Peyer's patch (tissue), 4 donors: ENCODE data around the gene NCK2. TPM values are rescaled to one million over a fixed set of nuclear protein-coding genes. Genes with fewer than 3 reads are reported as not detected.

Experiments used
- DNase-seq, 3 donors: peaks; one replicate each; pipeline ENCODE4 v3.0.0-alpha.2; 2017 to 2019
- H3K27ac ChIP-seq, 4 donors: fragments of 200-600 bp; sonication (generic); one replicate each; pipeline ENCODE4 v1.5.1; 2016 to 2019
- H3K27me3 ChIP-seq, 2 donors: fragments of 200-600 bp; sonication (generic); one replicate each; pipeline ENCODE4 v1.5.1; 2019
- H3K36me3 ChIP-seq, 3 donors: fragments of 200-600 bp; sonication (generic); one replicate each; pipeline ENCODE4 v1.5.1; 2016 to 2019
- H3K4me1 ChIP-seq, 4 donors: fragments of 200-600 bp; sonication (generic); one replicate each; pipeline ENCODE4 v1.5.1; 2016 to 2019
- H3K4me3 ChIP-seq, 4 donors: fragments of 200-600 bp; sonication (generic); 1 replicate in 3 of 4; 2 replicates in 1 of 4; pipeline ENCODE4 v1.5.1; 2016 to 2019; ENCODE audit warnings: mild to moderate bottlenecking in 1 of 4
- H3K9me3 ChIP-seq, 4 donors: fragments of 200-600 bp; sonication (generic); one replicate each; pipeline ENCODE4 v1.5.1; 2016 to 2019; ENCODE audit warnings: mild to moderate bottlenecking in 1 of 4
- CTCF ChIP-seq, 6 experiments: fragments of 450-650 bp in 4 of 6; fragments of 200-600 bp in 2 of 6; sonication (generic) in 1 of 6; IDR thresholded peaks; one replicate each; pipeline ENCODE4 v1.5.1; 2017 to 2019; ENCODE audit warnings: antibody characterized with exemption in 6 of 6, mild to moderate bottlenecking in 3 of 6, moderate library complexity in 1 of 6
- POLR2A ChIP-seq, 2 donors: fragments of 450-650 bp; IDR thresholded peaks; one replicate each; pipeline ENCODE4 v1.5.1; 2017; ENCODE audit warnings: antibody characterized with exemption in 2 of 2, mild to moderate bottlenecking in 2 of 2, moderate library complexity in 2 of 2
- total RNA-seq, 4 donors: library from RNA; depleted of rRNA; stranded (reverse); fragments of >200 nt; gene quantifications; one replicate each; pipeline ENCODE4 v1.1.0, GENCODE V29; 2016

The NCK2 gene
- total RNA-seq, 4 donors from 2014 or later, result 58.6 to 94.5 (median 85.8) TPM

- no peak for DNase-seq
- no peaks in the 10 kb centered on the region for H3K4me1 ChIP-seq
- H3K4me3 ChIP-seq, result no peak overlapping the region
- H3K27ac ChIP-seq, result no peak overlapping the region
- H3K36me3 ChIP-seq, result no peaks in the 10 kb centered on the region
- peaks cover 0 to 9% (median 0%) of the 10 kb centered on the region in 4 donors for H3K9me3 ChIP-seq
- no peak for TF ChIP-seq CTCF (IDR thresholded peaks at IDR 0.05)
- TF ChIP-seq POLR2A (IDR thresholded peaks at IDR 0.05), result no peak
- no peaks in the 10 kb centered on the region for H3K27me3 ChIP-seq
These were observed 166.0 kb downstream of the NCK2 start for GRCh38 chr2:105910497-105911238.

GRCh38 chr2:105911425-105911824 is 166.7 kb downstream of the NCK2 start:
- Histone ChIP-seq H3K27ac (no peak overlapping the region), H3K36me3 (no peaks in the 10 kb centered on the region), H3K9me3 (peaks cover 0 to 9% (median 0%) of the 10 kb centered on the region in 4 donors), H3K27me3 (no peaks in the 10 kb centered on the region), H3K4me1 (no peaks in the 10 kb centered on the region), H3K4me3 (no peak overlapping the region)
- no peak for DNase-seq
- TF ChIP-seq CTCF (IDR thresholded peaks at IDR 0.05) (no peak), POLR2A (IDR thresholded peaks at IDR 0.05) (no peak)

- Histone ChIP-seq H3K36me3 (no peaks in the 10 kb centered on the region), H3K27ac (no peak overlapping the region), H3K4me1 (no peaks in the 10 kb centered on the region), H3K4me3 (no peak overlapping the region), H3K27me3 (no peaks in the 10 kb centered on the region), H3K9me3 (peaks cover 0 to 9% (median 0%) of the 10 kb centered on the region in 4 donors)
- DNase-seq, result no peak
- no peak for TF ChIP-seq POLR2A (IDR thresholded peaks at IDR 0.05)
- TF ChIP-seq CTCF (IDR thresholded peaks at IDR 0.05), result no peak
These were observed 167.4 kb downstream of the NCK2 start for GRCh38 chr2:105912081-105912480.

- H3K36me3 ChIP-seq, result no peaks in the 10 kb centered on the region
- no peaks in the 10 kb centered on the region for H3K27me3 ChIP-seq
- H3K4me1 ChIP-seq, result no peaks in the 10 kb centered on the region
- peaks cover 0 to 9% (median 0%) of the 10 kb centered on the region in 4 donors for H3K9me3 ChIP-seq
- H3K27ac ChIP-seq, result no peak overlapping the region
- no peak overlapping the region for H3K4me3 ChIP-seq
- DNase-seq, result no peak
- no peak for TF ChIP-seq CTCF (IDR thresholded peaks at IDR 0.05)
- TF ChIP-seq POLR2A (IDR thresholded peaks at IDR 0.05), result no peak
These were observed 170.4 kb downstream of the NCK2 start for GRCh38 chr2:105915005-105915558.

- H3K27ac ChIP-seq, result no peak overlapping the region
- TF ChIP-seq CTCF (IDR thresholded peaks at IDR 0.05), result no peak
- TF ChIP-seq POLR2A (IDR thresholded peaks at IDR 0.05), result no peak
These were observed 172.5 kb downstream of the NCK2 start for GRCh38 chr2:105917226-105917625.

More at GRCh38 chr2:105917226-105917625, 172.5 kb downstream of the NCK2 start:
- Histone ChIP-seq H3K9me3 (peaks cover 0 to 9% (median 0%) of the 10 kb centered on the region in 4 donors), H3K36me3 (no peaks in the 10 kb centered on the region), H3K4me1 (no peaks in the 10 kb centered on the region), H3K27me3 (no peaks in the 10 kb centered on the region), H3K4me3 (no peak overlapping the region)
- no peak for DNase-seq
